Tibial artery (tissue), 4 donors: ENCODE measurements around the gene RPL27.

Experiments used
- DNase-seq, 2 donors: peaks; one replicate each; pipeline ENCODE4 v3.0.0-alpha.2; 2019
- H3K27ac ChIP-seq, 2 donors: fragments of 200-600 bp; sonication (generic) in 1 of 2; 1 replicate in 1 of 2; 2 replicates in 1 of 2; pipeline ENCODE4 v1.5.1; 2018 to 2019; ENCODE audit warnings: mild to moderate bottlenecking in 1 of 2
- H3K27me3 ChIP-seq, 2 donors: fragments of 200-600 bp; sonication (generic) in 1 of 2; one replicate each; pipeline versions ENCODE4 v1.5.1 to v1.6.0; 2016 to 2019
- H3K36me3 ChIP-seq, 3 donors: fragments of 200-600 bp; sonication (generic) in 2 of 3; one replicate each; pipeline ENCODE4 v1.5.1; 2016 to 2019; ENCODE audit warnings: mild to moderate bottlenecking in 2 of 3
- H3K4me1 ChIP-seq, 4 donors: fragments of 200-600 bp; sonication (generic) in 2 of 4; 1 replicate in 3 of 4; 2 replicates in 1 of 4; pipeline ENCODE4 v1.5.1; 2016 to 2019
- H3K4me3 ChIP-seq, 2 donors: fragments of 200-600 bp; sonication (generic) in 1 of 2; 1 replicate in 1 of 2; 2 replicates in 1 of 2; pipeline ENCODE4 v1.5.1; 2018 to 2019; ENCODE audit warnings: mild to moderate bottlenecking in 2 of 2
- H3K9me3 ChIP-seq, 3 donors: fragments of 200-600 bp; sonication (generic) in 1 of 3; one replicate each; pipeline ENCODE4 v1.5.1; 2016 to 2019
- CTCF ChIP-seq, 2 experiments: fragments of 200-600 bp in 1 of 2; fragments of 450-650 bp in 1 of 2; IDR thresholded peaks; one replicate each; pipeline ENCODE4 v1.5.1; 2017 to 2019; ENCODE audit warnings: antibody characterized with exemption in 2 of 2, mild to moderate bottlenecking in 1 of 2, moderate library complexity in 1 of 2
- intact Hi-C: fragments of 100-400 bp; cut with DNase I; formaldehyde crosslinking; loops from one replicate; pipeline ENCODE4 v1.15.0; 2023; ENCODE audit warnings: low total_unique reads

Gene RPL27

GRCh38 chr17:43020789-43021740 lies 22.8 kb downstream of the RPL27 start:
- Histone ChIP-seq H3K27me3 (no peaks in the 10 kb centered on the region), H3K9me3 (no peaks in the 10 kb centered on the region), H3K4me1 (peaks cover 0 to 40% (median 27%) of the 10 kb centered on the region in 4 donors), H3K36me3 (peaks cover 3 to 25% (median 22%) of the 10 kb centered on the region in 3 donors), H3K4me3 (peak overlapping the region; percentile 96 to 99), H3K27ac (peak overlapping the region; percentile 93 to 96)
- DNase-seq = peak; percentile 86 to 92
- TF ChIP-seq CTCF (IDR thresholded peaks at IDR 0.05) = no peak
- intact Hi-C loops = no loop called here

GRCh38 chr17:43021741-43022512 lies 23.7 kb downstream of the RPL27 start, which contains the start of gene VAT1:
Gene VAT1, minus strand, starts transcription at chr17:43022385. Its CDS starts 63 bp downstream, at chr17:43022322.
- Histone ChIP-seq H3K36me3 (peaks cover 0 to 17% (median 13%) of the 10 kb centered on the region in 3 donors), H3K4me1 (peaks cover 0 to 40% (median 27%) of the 10 kb centered on the region in 4 donors), H3K4me3 (peak within 1 kb of the TSS; percentile 96 to 99), H3K27ac (peak within 1 kb of the TSS; percentile 93 to 96), H3K27me3 (no peaks in the 10 kb centered on the region), H3K9me3 (no peaks in the 10 kb centered on the region)
- intact Hi-C loops = no loop called here
- no peak for TF ChIP-seq CTCF (IDR thresholded peaks at IDR 0.05)
- DNase-seq = peak; percentile 74 to 89

- Histone ChIP-seq H3K4me1 (peaks cover 0 to 35% (median 22%) of the 10 kb centered on the region in 4 donors), H3K36me3 (no peaks in the 10 kb centered on the region), H3K9me3 (no peaks in the 10 kb centered on the region), H3K4me3 (peak within 1 kb of the TSS; percentile 53 to 56), H3K27me3 (no peaks in the 10 kb centered on the region), H3K27ac (peak within 1 kb of the TSS; percentile 56 to 75)
- intact Hi-C loops = no loop called here
- peak; percentile 91 to 95 for DNase-seq
- peak; percentile 76 to 81 for TF ChIP-seq CTCF (IDR thresholded peaks at IDR 0.05)
Measured at GRCh38 chr17:43024407-43025289, 26.4 kb downstream of the RPL27 start, which contains the start of gene RND2. Gene RND2, plus strand, starts transcription at chr17:43025231. Its CDS starts 117 bp downstream, at chr17:43025348.

- no peaks in the 10 kb centered on the region for H3K36me3 ChIP-seq
- peak overlapping the region; percentile 53 to 56 for H3K4me3 ChIP-seq
- no peak for TF ChIP-seq CTCF (IDR thresholded peaks at IDR 0.05)
- no peaks in the 10 kb centered on the region for H3K9me3 ChIP-seq
- no peak for DNase-seq
- H3K27me3 ChIP-seq = no peaks in the 10 kb centered on the region
- H3K27ac ChIP-seq = peak overlapping the region; percentile 46 to 75
- intact Hi-C loops = no loop called here
- H3K4me1 ChIP-seq = peaks cover 0 to 29% (median 17%) of the 10 kb centered on the region in 4 donors
Measured at GRCh38 chr17:43025290-43025657, 27.1 kb downstream of the RPL27 start.
